Heart left ventricle (tissue), 16 donors: ENCODE data around the gene CTNNBIP1. TPM values are rescaled to one million over a fixed set of nuclear protein-coding genes. Genes with fewer than 3 reads are reported as not detected.

Experiments used
- ATAC-seq, 4 donors: fragments of 200-7000 bp; cut with Tn5 transposase; one replicate each; pipeline ENCODE4 v1.9.1; 2020 to 2022; ENCODE audit warnings: moderate library complexity in 4 of 4, mild to moderate bottlenecking in 3 of 4, moderate number of reproducible peaks in 1 of 4
- DNase-seq, 5 donors: peaks; one replicate each; pipeline ENCODE4 v3.0.0-alpha.2; 2020
- H3K27ac ChIP-seq, 12 donors: fragments of 200-600 bp; sonication (generic) in 4 of 12; one replicate each; pipeline versions ENCODE4 v1.5.0 to v1.8.0; 2016 to 2022; ENCODE audit warnings: mild to moderate bottlenecking in 2 of 12
- H3K27me3 ChIP-seq, 9 donors: fragments of 200-600 bp; sonication (generic) in 2 of 9; one replicate each; pipeline versions ENCODE4 v1.5.1 to v1.8.0; 2016 to 2022; ENCODE audit warnings: mild to moderate bottlenecking in 3 of 9
- H3K36me3 ChIP-seq, 9 donors: fragments of 200-600 bp; sonication (generic) in 2 of 9; one replicate each; pipeline versions ENCODE4 v1.5.0 to v1.8.0; 2018 to 2022; ENCODE audit warnings: mild to moderate bottlenecking in 2 of 9
- H3K4me1 ChIP-seq, 12 donors: fragments of 200-600 bp; sonication (generic) in 4 of 12; one replicate each; pipeline versions ENCODE4 v1.5.0 to v1.8.0; 2016 to 2022; ENCODE audit warnings: mild to moderate bottlenecking in 3 of 12
- H3K4me3 ChIP-seq, 12 donors: fragments of 200-600 bp; sonication (generic) in 4 of 12; one replicate each; pipeline versions ENCODE4 v1.5.0 to v1.8.0; 2017 to 2022; ENCODE audit warnings: mild to moderate bottlenecking in 9 of 12, moderate library complexity in 4 of 12
- H3K9me3 ChIP-seq, 12 donors: fragments of 200-600 bp; sonication (generic) in 4 of 12; one replicate each; pipeline versions ENCODE4 v1.5.0 to v1.8.0; 2016 to 2022; ENCODE audit warnings: mild to moderate bottlenecking in 1 of 12
- POLR2A ChIP-seq, 2 donors: fragments of 450-650 bp; IDR thresholded peaks; one replicate each; pipeline ENCODE4 v1.6.1; 2017; ENCODE audit warnings: antibody characterized with exemption in 2 of 2, mild to moderate bottlenecking in 2 of 2, moderate library complexity in 2 of 2
- WGBS, 4 donors: extraction: QIAGEN DNeasy Blood & Tissue Kit in 2 of 4; methylation state at CpG; one replicate each; pipeline versions ENCODE4 v1.1.5 to v1.1.7; 2013 to 2018; 5-methylcytosine and 5-hydroxymethylcytosine counted together
- intact Hi-C, 10 donors: fragments of 100-400 bp; cut with DNase I; formaldehyde crosslinking; loops; one replicate each; pipeline versions ENCODE4 v1.11.1 to v1.14.2; 2022
- polyA plus RNA-seq, 2 donors: library from polyadenylated mRNA; stranded (reverse); fragments of 200-250 nt; gene quantifications; one replicate each; pipeline ENCODE4 v1.2.3, GENCODE V29; 2013
- total RNA-seq, 9 donors: library from RNA; depleted of rRNA in 2 of 9; stranded (reverse); fragments of >200 nt in 2 of 9; fragmentation: NEBNext Ultra II Directional in 3 of 9; extraction: Animal tissue kit (Norgen Biotek cat#: 25700) in 3 of 9; gene quantifications; one replicate each; pipeline versions ENCODE4 v1.1.0 to v1.2.4, GENCODE V29; 2016 to 2023
- TF ChIP-seq, protein P1 (sequence below), 12 donors: fragments of 200-600 bp; sonication (generic) in 4 of 12; IDR thresholded peaks; one replicate each; pipeline versions ENCODE4 v1.5.0 to v1.8.0; 2018 to 2022; ENCODE audit warnings: antibody characterized with exemption in 12 of 12, mild to moderate bottlenecking in 5 of 12
- donor health status: ischemic (EF 13 %, LVEDD 7.1; RV severe dilation, severe dysfunction).
- donor health status: healthy with polysubstance abuse.
- donor health status: DM: no; HTN: yes; CAD: no.
- donor health status: DM: no; HTN: no; CAD: no.
- donor health status: ischemic (EF 25% LVEDD 6.9; RV normal size, moderate dysfunction).
- donor health status: ischemic (EF 25% LVEDD 5.7; RV mildly dilated, moderate dysfunction).
- donor health status: healthy.
- donor health status: DM: yes; HTN: yes; CAD: no.
- donor health status: ischemic (EF 35%, LVEDD 5.7; RV mildly dilated, moderate dysfunction).
- donor health status: nonischemic (EF 11% LVEDD 7.7; RV severe dilation, severe dysfunction).
- donor health status: DM: yes; HTN: yes; CAD: no.
- donor health status: PGD.
- donor health status: ischemic (EF 29% LVEDD 5.4; RV normal size, mild dysfunction).
- donor health status: nonischemic (EF 23%, LVEDD 6.1; RV moderate dilation, normal function).

CTNNBIP1 gene
- total and polyA plus RNA-seq, 11 donors: 25.4 to 62.0 (median 40.7) TPM

GRCh38 chr1:9823943-9824701, 85.9 kb downstream of the CTNNBIP1 start, which contains the start of gene CLSTN1:
Gene CLSTN1 (minus strand): TSS chr1:9823965. CDS start chr1:9823733, 232 bp downstream.
- peak within 1 kb of the TSS; percentile 63 to 93 (median 88) for H3K27ac ChIP-seq
- 0 to 1% (median 1%) methylated on average over 34 to 93 of the region's 93 CpGs for WGBS, 4 donors
- peak within 1 kb of the TSS; percentile 62 to 98 (median 88) for H3K4me3 ChIP-seq
- no peaks in the 10 kb centered on the region for H3K9me3 ChIP-seq
- no peaks in the 10 kb centered on the region for H3K36me3 ChIP-seq
- peak; percentile 63 to 91 (median 84) for ATAC-seq
- H3K4me1 ChIP-seq: peaks cover 12 to 43% (median 35%) of the 10 kb centered on the region in 12 donors
- TF ChIP-seq, protein P1, sequence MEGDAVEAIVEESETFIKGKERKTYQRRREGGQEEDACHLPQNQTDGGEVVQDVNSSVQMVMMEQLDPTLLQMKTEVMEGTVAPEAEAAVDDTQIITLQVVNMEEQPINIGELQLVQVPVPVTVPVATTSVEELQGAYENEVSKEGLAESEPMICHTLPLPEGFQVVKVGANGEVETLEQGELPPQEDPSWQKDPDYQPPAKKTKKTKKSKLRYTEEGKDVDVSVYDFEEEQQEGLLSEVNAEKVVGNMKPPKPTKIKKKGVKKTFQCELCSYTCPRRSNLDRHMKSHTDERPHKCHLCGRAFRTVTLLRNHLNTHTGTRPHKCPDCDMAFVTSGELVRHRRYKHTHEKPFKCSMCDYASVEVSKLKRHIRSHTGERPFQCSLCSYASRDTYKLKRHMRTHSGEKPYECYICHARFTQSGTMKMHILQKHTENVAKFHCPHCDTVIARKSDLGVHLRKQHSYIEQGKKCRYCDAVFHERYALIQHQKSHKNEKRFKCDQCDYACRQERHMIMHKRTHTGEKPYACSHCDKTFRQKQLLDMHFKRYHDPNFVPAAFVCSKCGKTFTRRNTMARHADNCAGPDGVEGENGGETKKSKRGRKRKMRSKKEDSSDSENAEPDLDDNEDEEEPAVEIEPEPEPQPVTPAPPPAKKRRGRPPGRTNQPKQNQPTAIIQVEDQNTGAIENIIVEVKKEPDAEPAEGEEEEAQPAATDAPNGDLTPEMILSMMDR (IDR thresholded peaks at IDR 0.05): no peak
- TF ChIP-seq POLR2A (IDR thresholded peaks at IDR 0.05): peak in 1 of 2 donors; percentile 31
- intact Hi-C loops: loop anchor here in 1 of 10 donors (10.0 kb wide), 1 partner anchor 861 kb away; no protein-coding TSS in a partner anchor
- peak; percentile 91 to 96 (median 92) for DNase-seq
- no peaks in the 10 kb centered on the region for H3K27me3 ChIP-seq

DNA sequence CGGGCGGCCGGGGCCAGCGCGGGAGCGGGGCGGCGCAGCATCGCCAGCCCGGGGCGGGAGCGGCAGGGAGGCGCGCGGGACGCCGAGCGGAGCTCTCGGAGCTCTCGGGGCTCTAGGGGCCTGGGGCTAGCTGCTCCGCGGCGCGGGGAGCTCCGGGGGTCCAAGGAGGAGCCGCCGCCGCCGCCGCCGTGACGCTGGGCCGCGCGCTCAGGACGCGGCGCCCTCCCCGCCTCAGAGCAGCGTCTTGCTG, 86.5 kb downstream of the CTNNBIP1 start:
- Histone ChIP-seq H3K4me3 (peak overlapping the region; percentile 62 to 98 (median 88)), H3K4me1 (peaks cover 12 to 43% (median 35%) of the 10 kb centered on the region in 12 donors), H3K9me3 (no peaks in the 10 kb centered on the region), H3K27me3 (no peaks in the 10 kb centered on the region), H3K36me3 (no peaks in the 10 kb centered on the region), H3K27ac (peak overlapping the region; percentile 14 to 93 (median 84))
- TF ChIP-seq, protein P1 (IDR thresholded peaks at IDR 0.05): no peak
- TF ChIP-seq POLR2A (IDR thresholded peaks at IDR 0.05): peak in 1 of 2 donors; percentile 52
- intact Hi-C loops: loop anchor here in 1 of 10 donors (10.0 kb wide), 1 partner anchor 861 kb away; no protein-coding TSS in a partner anchor
- no peak for DNase-seq
- WGBS, 4 donors: 0 to 2% (median 1%) methylated on average over 17 to 40 of the region's 40 CpGs
- peak in 2 of 4 donors; percentile 44 to 45 for ATAC-seq

DNA sequence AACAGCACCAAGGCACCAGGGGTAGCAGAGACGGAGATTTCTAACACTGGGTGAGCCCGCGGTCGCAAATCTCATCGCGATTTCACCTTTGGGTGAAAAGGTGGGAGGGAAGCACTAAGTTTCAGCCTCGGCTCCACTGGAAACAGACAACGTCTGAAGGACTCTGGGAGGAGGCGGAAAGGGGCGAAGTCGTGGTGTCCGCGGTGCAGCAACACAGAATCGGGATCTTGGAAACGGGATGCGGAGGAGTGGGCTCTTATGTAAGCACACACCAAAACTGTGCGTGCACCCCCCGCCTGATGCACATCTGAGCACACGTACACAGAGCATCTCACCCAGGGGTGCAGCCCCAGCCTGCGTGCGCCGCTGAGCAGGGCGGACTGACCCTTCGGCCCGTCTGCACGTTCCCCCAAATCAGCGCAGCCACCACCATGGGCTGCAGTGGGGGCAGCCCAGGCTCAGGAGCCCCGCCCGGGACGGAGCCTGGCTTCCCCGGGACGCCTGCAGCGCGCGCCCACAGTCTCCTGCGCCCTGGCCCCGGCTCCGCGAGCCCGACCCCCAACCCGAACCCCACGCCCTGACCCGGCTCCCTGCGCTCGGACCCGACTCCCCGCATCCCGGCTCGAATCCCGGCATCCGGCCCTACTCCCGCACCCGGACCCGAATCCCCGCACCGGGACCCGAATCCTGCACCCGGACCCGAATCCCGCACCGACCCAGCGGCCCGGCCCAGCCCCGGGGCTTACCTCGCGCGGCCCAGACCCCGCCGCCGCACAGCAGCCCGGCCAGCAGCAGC, 87.0 kb downstream of the CTNNBIP1 start:
- intact Hi-C loops: loop anchor here in 1 of 10 donors (10.0 kb wide), 1 partner anchor 862 kb away; no protein-coding TSS in a partner anchor
- H3K27me3 ChIP-seq: no peaks in the 10 kb centered on the region
- ATAC-seq: peak in 2 of 4 donors; percentile 14 to 16
- H3K27ac ChIP-seq: peak overlapping the region; percentile 14 to 93 (median 84)
- TF ChIP-seq, protein P1 (IDR thresholded peaks at IDR 0.05): no peak
- TF ChIP-seq POLR2A (IDR thresholded peaks at IDR 0.05): no peak
- peaks cover 12 to 43% (median 35%) of the 10 kb centered on the region in 12 donors for H3K4me1 ChIP-seq
- 0% methylated on average over 43 to 71 of the region's 71 CpGs for WGBS, 4 donors
- peak in 3 of 5 donors; percentile 33 to 69 (median 47) for DNase-seq
- no peaks in the 10 kb centered on the region for H3K36me3 ChIP-seq
- peak overlapping the region; percentile 62 to 98 (median 88) for H3K4me3 ChIP-seq
- no peaks in the 10 kb centered on the region for H3K9me3 ChIP-seq
